Measurements from ENCODE around the gene RTL10. TPM values are rescaled to one million over a fixed set of nuclear protein-coding genes. Genes with fewer than 3 reads are reported as not detected.
A peak's percentile ranks its signal among the peaks of the same experiment; 100 is the strongest.

The RTL10 gene
- polyA plus RNA-seq, 1 experiment = 9.5 TPM

DNA sequence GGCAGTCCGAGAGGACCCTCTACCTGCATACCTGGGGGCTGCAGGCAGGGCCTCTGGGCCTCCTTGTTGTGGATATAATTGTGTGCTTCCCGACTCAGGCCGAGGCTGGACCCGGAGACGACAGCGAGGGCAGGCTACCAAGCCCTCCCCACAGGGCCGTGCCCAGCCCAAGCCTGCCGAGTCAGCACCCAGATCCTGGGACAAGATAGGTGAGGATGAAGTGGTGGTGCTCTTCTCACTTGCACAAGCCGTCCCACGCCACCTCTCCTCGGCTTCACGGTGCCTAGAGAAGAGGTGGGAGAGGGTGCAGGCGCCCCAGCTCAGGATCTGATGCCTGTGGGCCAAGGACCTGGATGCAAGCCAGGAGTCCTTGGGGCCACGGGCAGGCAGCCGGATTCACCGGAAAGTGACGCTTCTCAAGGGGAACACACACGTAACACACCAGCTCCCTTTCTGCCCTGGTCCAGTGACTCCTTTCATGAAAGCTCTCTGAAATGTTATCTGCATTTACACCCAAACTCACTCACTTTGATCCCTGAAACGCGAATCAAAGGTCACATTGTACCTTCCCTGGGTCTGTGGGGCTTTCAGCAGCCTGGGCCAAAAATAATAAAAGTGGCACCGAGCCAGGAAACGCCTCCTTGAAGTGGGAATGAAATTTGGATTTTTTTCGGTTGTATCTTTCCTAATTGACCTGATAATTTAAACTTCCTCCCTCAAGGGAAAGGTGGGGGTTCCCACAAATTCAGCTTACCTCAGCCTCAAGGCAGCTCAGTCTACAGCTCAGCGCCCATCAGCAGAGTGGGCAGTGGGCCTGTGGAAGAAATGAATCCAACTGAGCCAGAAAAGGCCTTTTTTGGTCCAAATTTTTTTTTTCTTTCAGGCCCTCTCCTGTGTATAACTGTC lies 1.1 kb upstream of the RTL10 start:
- ChIA-PET POLR2A (interaction anchor here (0.7 to 1.3 kb wide), 3 partner anchors 9 to 49 kb away, joined by 3 read pairs; no protein-coding TSS in a partner anchor), CTCF (interaction anchor here (1.6 kb wide), 1 partner anchor 125 kb away, joined by 7 read pairs; no protein-coding TSS in a partner anchor)
- TF ChIP-seq, protein P1, sequence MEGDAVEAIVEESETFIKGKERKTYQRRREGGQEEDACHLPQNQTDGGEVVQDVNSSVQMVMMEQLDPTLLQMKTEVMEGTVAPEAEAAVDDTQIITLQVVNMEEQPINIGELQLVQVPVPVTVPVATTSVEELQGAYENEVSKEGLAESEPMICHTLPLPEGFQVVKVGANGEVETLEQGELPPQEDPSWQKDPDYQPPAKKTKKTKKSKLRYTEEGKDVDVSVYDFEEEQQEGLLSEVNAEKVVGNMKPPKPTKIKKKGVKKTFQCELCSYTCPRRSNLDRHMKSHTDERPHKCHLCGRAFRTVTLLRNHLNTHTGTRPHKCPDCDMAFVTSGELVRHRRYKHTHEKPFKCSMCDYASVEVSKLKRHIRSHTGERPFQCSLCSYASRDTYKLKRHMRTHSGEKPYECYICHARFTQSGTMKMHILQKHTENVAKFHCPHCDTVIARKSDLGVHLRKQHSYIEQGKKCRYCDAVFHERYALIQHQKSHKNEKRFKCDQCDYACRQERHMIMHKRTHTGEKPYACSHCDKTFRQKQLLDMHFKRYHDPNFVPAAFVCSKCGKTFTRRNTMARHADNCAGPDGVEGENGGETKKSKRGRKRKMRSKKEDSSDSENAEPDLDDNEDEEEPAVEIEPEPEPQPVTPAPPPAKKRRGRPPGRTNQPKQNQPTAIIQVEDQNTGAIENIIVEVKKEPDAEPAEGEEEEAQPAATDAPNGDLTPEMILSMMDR (IDR thresholded peaks at IDR 0.05; ENCODE audit: low read depth, low read length) = no peak
- Histone ChIP-seq H3K9me3 (ENCODE audit: control insufficient read depth, insufficient read depth, low read length) (no peaks in the 10 kb centered on the region; the same call in 1 of the 2 replicates), H3K4me3 (ENCODE audit: low read depth, low read length) (peak overlapping the region; percentile 79), H3K27ac (ENCODE audit: low read depth, low read length) (peak overlapping the region; percentile 84), H3K27me3 (ENCODE audit: control insufficient read depth, insufficient read depth, low read length) (no peaks in the 10 kb centered on the region)
- no peak for DNase-seq (ENCODE audit: low read depth, low spot score)

GRCh38 chr22:19853879-19854777 lies 546 bp downstream of the RTL10 start:
- Histone ChIP-seq H3K27ac (ENCODE audit: low read depth, low read length) (peak overlapping the region; percentile 57), H3K9me3 (ENCODE audit: control insufficient read depth, insufficient read depth, low read length) (no peaks in the 10 kb centered on the region; the same call in 1 of the 2 replicates), H3K27me3 (ENCODE audit: control insufficient read depth, insufficient read depth, low read length) (no peaks in the 10 kb centered on the region), H3K4me3 (ENCODE audit: low read depth, low read length) (peak overlapping the region; percentile 87)
- ChIA-PET POLR2A (interaction anchor here (0.7 to 1.0 kb wide), 4 partner anchors 22 to 103 kb away, joined by 3 to 6 read pairs (median 4); no protein-coding TSS in a partner anchor), CTCF (interaction anchor here (0.7 to 1.1 kb wide), 2 partner anchors 56 to 124 kb away, joined by 3 read pairs; no protein-coding TSS in a partner anchor)
- TF ChIP-seq, protein P1 (IDR thresholded peaks at IDR 0.05; ENCODE audit: low read depth, low read length) = no peak
- no peak for DNase-seq (ENCODE audit: low read depth, low spot score)

DNA sequence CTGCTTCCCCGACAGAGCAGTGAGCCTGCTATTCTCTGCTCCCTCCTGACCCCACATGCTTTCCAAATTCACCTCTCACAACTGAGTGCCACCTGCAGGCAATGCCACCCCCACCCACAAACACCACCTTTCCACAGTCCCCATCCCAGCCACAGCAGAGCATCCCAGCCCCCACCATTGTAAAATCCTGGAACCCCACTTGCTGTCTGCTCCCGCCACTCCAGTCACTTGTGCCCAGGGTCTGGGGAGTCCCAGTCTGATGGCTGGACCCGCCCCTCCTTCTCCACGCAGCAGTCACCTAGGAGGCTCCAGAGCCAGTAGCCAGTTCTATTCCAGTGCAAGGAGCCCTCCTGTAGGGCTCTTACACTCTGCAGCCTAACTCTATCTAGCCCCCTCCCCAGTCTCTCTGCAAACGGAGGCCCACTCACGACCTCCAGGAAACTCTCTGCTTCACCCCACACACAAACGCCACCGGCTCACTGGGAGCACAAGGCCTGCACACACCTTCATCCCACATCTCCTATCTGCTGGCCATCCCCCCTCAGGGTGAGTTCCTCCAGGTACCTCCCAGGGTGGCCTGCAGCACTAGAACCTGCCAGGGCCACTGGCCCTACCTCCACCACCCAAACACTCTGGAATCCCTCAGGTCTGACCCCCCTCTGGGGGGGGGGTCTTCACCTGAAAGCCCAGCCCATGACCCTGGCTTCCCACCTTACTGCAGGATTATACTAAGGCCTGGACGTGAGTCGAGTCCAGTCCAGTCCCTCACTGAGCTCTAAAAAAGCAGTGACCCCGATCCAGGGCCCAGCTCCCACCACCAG lies 1.4 kb downstream of the RTL10 start:
- ChIA-PET POLR2A (no interaction called here), CTCF (interaction anchor here (1.1 kb wide), 1 partner anchor 57 kb away, joined by 3 read pairs; no protein-coding TSS in a partner anchor)
- Histone ChIP-seq H3K9me3 (ENCODE audit: control insufficient read depth, insufficient read depth, low read length) (no peaks in the 10 kb centered on the region; the same call in 1 of the 2 replicates), H3K27ac (ENCODE audit: low read depth, low read length) (no peak overlapping the region), H3K27me3 (ENCODE audit: control insufficient read depth, insufficient read depth, low read length) (no peaks in the 10 kb centered on the region), H3K4me3 (ENCODE audit: low read depth, low read length) (peak overlapping the region; percentile 87)
- TF ChIP-seq, protein P1 (IDR thresholded peaks at IDR 0.05; ENCODE audit: low read depth, low read length) = no peak
- DNase-seq (ENCODE audit: low read depth, low spot score) = no peak

DNA sequence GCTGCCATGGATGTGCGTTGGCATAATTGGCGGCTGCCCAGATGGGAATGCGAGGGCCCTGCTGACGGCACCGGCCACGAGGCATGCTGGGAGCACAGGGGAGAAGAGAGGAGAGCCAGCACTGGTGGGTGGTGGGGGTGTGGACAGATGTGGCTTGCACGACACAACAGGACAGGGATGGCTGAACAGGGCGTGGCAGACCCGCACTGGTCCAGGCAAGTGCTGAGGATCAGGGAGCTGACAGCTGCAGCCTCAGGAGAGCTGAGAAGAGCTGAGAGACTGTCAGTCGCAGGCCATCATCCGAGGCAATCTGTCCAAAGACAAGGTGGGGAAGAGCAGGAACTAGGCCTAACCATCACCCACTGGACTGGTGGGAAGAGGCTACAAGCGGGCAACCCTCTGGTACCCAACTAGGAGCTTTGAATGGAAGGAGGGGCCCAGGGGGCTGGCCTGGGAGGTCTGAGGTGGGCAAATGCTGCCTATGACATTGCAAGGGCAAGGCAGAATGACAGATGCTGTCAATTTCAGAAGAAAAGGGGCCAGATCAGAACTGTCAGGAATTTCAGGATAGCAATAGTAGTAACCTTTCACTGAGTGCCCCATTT lies 2.4 kb downstream of the RTL10 start:
- Histone ChIP-seq H3K4me3 (ENCODE audit: low read depth, low read length) (peak overlapping the region; percentile 87), H3K27ac (ENCODE audit: low read depth, low read length) (no peak overlapping the region), H3K9me3 (ENCODE audit: control insufficient read depth, insufficient read depth, low read length) (peaks cover 2% of the 10 kb centered on the region), H3K27me3 (ENCODE audit: control insufficient read depth, insufficient read depth, low read length) (no peaks in the 10 kb centered on the region)
- POLR2A ChIA-PET = no interaction called here
- CTCF ChIA-PET = interaction anchor here (1.8 kb wide), 1 partner anchor 58 kb away, joined by 6 read pairs; no protein-coding TSS in a partner anchor
- DNase-seq (ENCODE audit: low read depth, low spot score) = no peak
- TF ChIP-seq, protein P1 (IDR thresholded peaks at IDR 0.05; ENCODE audit: low read depth, low read length) = no peak
